NCI-H510A (cell line): Measurements from ENCODE around the gene MXI1.
A peak's percentile ranks its signal among the peaks of the same experiment; 100 is the strongest.
"Not testable (repeated sequence)": the region's sequence is repeated elsewhere in the genome, so short reads cannot be mapped to it uniquely, and the experiment has no call there.

Source experiments
- DNase-seq: peaks from one replicate; lab custom pipeline; 2025; lab: John Stamatoyannopoulos, UW

The MXI1 gene

DNA sequence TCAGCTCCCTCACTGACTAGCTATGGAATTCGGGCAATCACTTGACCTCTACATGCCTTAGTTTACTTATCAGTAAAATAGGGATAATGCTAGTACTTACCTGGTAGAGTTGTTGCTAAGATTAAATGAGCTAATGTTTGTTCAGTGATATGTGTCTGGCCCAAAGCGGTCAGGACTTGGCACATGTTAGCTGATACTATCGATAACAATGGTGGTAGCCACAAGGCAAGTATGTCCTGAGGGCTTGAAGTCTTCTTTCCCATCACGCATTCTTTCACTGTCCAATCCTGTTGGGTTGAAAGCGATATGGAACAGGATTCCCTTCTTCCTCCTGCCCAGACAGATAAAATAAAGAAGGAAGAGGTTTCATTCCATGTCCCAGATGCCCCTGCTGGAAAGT is 25.5 kb upstream of the MXI1 start:
- DNase-seq = no peak

DNA sequence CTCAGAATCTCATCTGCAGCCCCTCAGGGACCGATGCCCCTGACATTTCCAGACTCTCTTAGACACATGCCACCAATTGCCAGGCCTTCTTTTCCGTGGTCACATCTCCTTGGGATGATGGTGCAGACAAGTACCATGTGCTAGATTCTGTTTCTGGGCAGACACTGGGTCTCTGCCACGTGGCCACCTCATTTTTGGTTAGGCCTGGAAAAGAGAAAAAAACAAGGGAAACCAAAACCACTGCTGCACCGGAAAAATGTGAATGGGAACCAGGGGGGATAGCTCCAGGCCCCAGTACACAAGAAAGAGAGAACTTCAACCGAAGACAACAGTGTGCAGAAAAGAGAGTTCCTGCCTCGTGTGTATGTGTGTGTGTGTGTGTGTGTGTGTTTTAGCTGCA is 23.0 kb upstream of the MXI1 start:
- no peak for DNase-seq

DNA sequence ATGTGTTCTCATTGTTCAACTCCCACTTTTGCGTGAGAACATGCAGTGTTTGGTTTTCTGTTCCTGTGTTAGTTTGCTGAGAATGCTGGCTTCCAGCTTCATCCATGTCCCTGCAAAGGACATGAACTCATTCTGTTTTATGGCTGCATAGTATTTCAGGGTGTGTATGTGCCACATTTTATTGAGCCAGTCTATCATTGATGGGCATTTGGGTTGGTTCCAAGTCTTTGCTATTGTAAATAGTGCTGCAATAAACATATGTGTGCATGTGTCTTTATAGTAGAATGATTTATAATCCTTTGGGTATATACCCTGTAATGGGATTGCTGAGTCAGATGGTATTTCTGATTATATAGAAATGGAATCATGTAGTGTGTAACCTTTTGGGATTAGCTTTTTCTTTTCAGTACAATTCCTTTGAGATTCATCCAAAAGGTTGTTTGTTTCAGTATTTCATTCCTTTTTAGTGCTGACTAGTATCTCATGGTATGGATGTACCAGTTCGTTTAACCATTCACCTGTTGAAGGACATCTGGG is 21.7 kb upstream of the MXI1 start:
- not testable (repeated sequence) for DNase-seq

DNA sequence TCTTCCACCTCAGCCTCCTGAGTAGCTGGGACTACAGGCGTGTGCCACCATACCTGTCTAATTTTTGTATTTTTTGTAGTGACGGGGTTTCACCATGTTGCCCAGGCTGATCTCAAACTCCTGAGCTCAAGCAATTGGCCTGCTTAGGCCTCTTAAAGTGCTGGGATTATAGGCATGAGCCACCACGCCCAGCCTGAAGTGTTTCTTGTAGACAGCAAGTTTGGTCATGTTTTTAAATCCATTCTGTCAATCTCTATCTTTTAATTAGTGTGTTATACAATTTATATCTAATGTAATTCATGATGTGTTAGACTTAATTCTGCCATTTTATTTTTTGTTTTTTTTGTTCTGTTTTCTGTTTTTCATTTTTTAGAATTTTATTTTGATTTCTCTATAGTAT is 17.2 kb upstream of the MXI1 start:
- no peak for DNase-seq

DNA sequence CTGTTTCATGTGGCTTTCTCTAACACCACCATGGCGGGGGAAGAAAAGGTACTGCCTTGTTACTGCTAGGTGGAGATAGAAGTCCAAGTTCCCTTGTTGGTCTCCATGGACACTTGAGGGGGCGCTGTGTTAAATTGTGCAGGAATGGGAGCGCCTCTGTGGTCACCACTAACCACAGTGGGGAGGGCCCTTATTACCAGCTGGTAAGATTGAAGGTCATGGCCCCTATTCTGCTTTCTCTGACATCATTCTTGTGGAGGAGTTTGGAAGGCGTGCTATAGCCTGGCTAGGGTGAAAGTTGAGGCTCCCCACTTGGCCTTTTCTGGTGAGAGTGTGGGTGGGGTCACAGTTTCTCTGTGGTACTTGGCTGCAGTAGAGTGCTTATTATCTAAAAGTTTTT is 14.9 kb upstream of the MXI1 start:
- no peak for DNase-seq

DNA sequence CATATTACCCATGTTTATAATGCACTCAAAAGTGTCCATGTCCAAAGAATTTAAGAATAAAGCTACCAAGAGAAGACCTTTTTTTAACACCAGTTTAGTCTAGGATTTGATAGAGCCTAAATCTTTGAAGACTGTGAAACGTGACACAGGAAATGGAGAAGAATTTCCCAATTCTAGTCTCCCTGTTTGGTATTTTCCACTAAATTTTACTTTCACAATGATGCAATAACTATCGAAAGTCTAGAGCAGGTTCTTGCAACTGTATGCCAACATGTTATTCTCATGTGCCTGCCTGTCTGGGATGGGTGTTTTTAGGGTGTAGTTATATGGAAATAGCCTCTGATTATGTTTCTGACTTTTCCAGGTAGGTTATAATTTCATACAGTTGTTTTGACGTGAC is 6.9 kb upstream of the MXI1 start:
- DNase-seq = no peak

DNA sequence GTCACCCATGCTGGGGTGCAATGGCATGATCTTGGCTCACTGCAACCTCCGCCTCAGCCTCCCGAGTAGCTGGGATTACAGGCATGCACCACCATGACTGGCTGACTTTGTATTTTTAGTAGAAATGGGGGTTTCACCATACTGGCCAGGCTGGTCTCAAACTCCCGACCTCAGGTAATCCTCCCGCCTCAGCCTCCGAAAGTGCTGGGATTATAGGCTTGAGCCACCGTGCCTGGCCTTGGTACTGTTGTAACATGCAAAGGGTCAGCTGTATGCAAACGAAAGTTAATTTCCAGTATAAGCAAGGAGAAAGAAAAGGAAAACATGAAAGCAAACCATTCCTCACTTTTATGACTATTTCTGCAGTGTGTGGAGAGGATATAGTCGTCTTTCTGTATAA is 6.4 kb upstream of the MXI1 start:
- DNase-seq = not testable (repeated sequence)

DNA sequence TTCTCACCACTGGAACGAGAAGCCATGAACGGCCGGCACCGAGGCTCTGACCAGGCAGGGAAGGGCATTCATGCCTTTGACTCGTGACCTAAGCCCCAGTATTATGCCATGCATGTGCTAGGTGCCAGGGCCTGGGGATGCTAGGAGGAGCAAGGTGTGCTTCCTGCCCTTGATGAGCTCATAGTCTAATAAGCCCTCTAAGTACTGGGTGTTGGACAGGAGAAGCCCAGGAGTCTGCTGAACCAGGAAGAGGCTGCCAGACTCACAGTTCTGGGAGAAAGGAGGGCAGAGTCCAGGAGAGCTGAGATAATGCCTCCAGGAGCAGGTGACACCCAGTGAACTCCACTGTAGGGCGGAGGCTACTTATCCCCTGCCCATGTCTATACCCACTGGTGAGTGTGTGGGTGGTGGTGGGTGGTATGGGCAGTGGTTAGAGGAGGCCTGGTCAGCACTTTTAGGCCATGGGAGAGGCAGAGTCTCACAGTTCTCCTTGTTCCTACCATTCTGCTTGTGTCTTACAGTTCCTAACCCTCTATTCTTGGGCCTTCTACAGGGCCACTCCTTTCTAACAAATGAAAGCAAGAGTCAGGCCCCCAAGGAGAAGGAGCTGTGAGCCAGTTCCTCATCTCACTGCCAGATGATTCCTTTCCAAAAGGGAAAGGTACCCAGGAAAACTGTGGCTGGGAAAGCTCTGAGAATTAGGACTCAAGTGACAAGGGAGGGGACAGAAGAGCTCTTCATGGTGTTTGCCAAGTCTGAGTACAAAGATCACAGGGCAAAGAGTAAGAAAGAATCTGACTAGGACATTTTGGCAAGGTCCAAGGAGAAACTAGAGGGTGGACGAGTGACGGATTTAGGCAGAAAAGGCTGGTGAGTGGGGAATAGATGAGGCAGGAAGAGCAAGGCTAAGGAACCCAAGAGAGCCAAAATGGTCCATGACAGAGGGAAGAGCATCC is 3.6 kb upstream of the MXI1 start:
- DNase-seq = no peak

DNA sequence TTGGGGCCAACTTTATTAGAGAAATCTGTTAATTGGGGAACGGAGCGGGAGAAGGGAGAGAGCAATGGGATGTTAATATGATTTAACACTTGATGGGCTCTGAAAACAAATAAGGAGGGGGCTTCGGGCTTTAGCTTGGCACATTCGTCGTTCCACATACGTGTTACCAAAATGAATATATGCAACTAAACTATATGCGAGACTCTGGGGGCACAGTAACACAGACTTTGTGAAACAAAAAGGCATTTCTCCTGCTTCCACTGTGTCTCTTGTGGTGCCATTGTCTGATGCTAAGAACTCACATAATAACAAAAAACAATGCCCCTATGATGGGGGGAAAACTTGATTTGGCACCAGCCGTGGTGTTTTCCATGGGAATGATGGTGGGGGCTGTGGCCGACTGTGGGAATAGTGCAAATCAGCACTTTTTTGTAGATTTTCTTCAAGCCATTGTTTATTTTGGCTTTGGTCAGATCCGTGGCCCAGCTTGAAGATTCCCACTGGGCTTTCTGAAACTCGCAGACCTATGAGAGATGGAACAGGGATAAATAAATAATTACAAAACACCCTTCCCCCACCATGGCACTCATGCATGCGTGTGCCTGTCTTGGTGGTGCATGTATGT is 2.2 kb upstream of the MXI1 start:
- DNase-seq = no peak

DNA sequence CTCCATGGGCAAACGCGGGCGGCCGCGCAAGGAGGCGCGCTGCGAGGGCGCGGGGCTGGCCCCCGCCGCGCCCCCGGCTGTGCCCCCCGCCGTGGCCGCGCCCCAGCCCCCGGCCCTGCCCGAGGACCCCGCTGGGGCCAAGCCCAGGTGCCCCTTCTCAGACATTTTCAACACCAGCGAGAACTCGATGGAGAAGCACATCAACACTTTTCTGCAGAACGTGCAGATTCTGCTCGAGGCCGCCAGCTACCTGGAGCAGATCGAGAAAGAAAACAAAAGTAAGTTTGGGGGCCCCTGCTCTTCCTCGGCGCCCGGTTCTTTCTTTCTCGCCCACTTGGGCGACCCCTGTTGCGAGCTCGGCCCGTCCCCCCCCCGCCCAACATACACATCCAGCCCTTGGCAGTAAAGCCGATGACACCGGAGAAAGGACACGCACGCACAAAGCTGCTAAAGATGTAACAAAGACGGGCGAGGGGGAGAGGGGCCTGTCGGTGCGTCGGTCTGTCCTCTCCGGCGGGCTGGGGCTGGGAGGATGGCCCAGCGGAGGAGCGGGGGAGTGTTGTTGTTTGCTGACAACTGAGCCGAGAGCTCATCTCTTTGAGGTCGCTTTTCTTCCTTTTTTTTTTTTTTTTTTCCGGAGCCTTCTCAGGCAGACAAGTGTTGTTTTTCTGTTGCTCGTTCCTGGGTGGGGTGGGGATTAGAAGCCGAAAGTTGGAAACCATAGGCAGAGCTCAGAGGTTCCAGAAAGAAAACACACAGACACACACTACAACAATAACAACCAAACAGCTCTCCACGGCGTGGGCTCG is 604 bp downstream of the MXI1 start:
- DNase-seq = peak; percentile 15

DNA sequence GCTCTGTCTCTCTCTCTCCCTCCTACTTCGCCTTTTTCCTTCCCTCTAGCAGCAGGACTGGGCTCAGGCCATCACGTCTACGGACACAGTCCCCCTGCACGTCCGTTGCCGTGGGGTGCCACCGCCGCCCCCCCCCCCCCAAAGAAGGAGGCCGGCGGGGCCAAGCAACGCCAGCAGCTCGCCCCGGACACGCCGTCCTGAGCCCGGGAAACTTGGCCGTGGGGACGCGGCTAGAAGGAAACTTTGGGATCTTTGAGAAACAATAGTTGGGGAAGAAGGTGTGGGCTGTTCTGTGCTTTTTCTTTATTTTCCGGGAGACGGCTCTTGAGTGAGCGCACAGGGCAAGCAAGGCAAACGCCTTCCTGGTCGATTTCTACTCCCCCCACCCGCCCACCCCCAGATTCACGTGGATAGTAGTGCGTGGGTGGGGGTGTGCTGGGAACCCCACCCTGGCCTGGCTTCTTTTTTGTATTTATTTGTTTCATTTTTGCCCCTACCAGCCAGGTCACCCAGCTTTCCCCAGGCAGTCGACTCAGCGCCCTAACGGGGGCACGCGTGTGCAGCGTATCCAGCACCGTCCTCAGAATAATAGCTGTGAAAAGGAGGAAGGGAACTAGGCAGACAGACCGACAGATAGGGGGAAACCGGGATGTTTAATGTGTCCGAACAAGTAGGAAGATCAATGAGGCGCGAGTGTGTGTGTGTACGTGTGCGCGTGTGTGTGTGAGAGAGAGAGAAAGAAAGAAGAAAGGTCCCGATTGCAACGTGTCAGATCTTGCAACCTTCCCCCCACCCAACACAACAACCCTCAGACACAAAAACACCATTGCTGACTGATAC is 1.4 kb downstream of the MXI1 start:
- no peak for DNase-seq

DNA sequence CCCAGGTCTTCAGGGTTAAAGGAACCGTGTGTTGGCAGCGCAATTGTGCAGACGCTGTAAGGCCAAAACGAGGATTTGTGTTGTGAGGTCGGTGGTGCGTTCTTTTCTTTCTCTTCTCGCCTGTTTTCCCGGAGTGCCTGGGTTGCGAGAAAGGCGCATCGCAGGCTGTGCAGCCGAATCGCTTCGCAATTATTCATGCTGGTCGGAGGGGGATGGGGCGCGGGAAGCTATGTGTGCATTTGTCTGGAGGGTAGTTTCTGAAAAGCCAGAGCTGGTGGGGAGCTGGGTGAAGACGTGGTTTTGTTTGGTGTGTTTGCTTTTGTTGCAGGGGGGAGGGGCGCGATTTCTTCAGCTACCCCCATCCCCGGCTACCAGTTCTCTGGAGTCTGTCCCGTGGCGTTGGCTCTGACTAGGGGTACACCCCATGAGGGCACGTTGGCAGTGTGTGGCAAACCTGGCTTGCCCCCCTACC is 2.1 kb downstream of the MXI1 start:
- peak; percentile 28 for DNase-seq

DNA sequence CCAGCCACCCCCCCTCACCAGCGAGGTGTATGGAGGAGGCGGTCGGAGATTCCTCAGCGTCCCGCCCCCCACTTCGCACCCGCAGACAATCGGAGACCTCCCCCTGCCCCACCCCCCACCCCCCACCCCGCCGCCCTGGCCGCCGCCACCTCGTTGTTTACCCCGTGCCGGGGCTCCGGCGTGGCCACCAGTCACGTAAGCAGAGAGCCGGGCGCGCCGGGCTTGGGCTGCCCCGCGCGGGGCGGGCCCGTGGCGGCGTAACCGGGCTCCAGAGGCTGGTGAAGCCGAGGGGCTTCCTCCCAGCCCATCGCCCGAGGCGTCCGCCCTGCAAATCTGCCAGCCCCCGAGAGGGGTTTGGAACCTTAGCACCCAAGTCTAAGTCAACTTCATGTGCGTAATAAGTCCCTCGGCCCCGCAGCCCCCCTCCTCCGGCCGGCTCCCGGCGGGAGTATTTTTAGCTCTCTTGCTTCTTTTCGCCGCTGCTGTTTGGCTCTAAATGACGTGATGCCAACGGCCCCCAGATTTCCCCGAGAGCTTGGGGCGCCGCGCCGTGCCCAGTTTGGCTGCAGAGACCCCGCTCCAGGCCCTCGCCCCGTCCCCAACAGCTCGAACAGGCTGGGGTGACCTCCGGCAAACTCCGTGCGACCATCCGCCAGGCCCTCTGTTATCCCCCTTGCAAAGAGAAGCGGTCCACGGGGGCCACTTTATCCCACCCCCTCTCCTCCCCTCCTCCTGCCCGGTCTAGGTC is 2.7 kb downstream of the MXI1 start:
- DNase-seq = no peak

DNA sequence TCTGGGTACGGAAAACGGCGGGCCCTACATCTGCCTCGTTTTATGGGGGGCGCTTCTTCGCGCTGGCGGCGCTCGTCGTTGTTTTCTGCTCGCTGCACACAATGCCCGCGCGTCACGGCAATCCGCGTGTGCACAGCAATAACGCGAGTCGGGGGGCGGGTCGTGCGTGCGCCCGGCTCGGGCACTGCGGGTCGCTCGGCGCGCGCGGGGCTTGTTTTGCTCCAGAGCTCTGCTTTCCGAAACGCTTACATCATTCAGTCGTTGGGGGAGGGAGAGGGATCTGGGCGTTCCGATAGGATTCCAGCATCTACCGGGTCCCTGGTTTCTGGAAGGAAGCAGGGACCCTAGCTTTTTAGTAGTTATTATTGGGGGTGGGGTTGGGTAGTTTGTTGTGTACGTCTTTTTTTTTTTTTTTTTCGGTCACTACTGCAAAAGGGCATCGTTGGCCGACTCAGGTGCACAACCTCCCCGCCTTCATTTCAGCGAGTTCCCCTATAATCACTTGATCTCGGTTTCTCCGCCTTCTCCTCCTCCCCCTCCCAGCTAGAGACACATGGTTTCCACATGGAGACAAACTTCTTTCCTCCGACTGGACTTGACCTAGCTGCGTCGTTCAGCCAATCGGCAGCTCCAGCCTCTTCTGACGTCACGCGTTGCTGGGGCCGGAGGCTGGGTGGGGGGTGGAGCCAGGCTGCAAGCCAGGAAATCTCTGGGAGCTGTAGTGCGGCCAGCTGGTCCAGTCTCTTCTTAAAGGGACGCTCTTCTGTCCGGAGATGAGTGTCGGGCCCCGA is 3.5 kb downstream of the MXI1 start:
- peak; percentile 97 for DNase-seq

DNA sequence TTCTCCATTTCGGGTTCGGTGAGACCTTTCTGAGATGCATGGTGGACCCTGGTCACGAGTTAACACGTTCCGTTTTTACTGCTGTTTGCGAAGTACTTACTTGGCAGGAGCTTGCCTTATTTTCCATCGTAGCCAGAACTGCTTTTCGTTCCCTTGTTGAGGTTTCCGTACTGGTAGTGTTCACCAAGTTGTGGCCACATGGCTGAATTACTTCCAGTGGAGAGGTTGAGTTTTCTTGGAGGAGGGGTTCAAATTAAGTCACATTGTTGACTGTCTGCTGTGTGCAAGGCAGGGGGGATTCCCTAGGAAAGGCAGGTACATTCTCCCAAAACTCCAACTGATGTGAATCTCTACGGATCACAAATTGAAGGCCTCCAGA is 4.0 kb downstream of the MXI1 start:
- DNase-seq = no peak

DNA sequence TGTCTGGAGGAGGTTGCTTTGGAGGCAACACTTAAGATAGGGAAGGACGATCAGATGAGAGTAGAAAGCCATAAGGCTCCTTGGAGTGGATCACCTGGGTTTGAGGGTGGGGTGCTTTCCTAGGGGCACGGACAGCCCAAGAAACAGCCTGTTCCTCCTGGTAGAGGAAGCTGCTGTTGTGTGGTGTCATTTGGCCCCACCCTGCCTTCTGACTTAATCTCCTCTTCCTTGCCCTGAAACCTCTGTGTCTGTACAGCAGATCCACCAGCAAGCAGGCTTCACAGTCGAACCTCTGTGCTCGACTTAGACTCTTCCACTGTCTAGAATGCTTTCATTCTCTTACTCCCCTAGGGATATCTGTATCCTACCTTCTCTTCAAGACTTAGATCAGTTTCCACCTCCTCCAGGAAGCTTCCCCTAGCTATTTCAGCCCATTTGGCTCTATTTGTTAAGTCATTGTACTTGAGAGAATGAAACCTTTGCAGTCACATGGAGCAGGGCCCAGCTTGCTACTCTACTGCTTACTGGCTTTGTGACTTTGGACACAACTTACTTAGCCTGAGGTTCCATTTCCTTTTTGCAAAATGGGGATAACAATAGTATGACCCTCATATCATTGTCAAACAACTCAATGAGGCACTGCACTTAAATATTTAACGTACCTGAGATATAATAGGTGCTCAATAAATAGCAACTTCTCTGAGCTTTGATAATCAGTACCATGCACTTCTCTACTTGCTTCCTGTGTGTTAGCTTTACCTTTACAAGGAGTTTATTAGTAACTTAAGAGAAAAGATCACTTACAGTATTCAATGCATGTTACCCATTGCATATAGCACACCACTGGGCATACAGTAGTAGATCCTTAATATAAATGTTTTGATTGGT is 5.0 kb downstream of the MXI1 start:
- DNase-seq = no peak

DNA sequence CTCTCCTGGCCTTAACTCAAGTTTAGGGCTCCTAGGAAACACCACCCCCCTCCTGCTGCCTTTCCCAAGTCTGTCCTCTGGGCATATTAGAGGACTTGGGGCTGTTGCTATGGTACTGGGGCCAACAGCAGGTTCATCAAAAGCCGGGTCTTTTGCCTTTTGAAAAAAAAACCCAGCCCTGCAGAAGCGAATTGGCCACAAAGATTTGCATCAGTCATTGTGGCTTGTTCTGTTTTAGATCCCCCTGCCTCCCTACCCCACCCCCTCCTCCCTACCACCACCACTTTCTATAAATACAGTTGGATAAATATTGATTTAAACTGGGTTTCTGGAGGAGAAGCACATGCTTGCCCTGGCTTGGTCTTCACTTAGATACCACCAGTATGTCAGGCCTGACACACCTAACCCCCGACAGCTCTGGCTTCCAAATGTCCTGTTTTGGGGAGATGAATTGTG is 7.0 kb downstream of the MXI1 start:
- no peak for DNase-seq

DNA sequence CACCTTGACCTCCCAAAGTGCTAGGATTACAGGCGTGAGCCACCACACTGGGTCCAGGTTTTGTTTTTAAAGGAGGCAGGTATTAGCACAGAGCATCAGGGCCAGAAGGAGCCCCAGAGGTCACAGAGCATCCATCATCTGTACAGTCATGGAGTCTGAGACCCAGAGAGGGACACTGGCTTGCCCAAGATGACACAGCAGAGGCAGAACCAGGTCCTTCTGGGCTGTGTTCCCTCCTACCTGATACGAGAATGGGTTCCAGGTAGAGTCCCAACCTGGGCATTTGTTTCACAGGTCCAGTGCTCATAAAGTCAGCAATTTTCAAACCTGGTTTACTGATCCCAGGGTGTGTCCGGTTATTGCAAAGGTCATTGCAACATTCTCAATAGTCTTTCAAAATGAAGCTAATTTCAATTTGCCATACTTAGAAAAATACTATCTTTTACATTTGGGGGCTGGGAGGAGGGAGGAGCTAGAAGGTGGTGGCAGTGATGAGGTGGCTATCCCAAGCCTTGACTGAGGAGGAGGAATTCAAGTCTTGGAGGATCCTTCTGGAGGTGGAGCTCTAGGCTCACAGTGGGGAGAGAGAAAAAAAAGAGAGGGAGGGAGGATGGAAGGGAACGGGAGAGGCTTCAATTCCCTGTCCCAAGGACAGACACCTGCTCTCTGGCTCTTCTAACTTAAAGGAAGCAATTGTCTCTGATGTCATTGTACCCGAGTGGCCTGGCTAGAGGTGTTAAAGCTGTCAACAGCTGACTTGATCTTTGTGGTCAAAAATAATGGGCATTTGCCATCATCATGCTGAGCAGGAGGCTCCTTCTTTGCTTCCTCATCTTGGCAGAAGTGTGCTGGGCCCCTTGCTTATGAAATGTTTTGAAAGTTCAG is 8.1 kb downstream of the MXI1 start:
- no peak for DNase-seq
